Gastrocnemius medialis (tissue), 4 donors: ENCODE data around the gene SAMD10.
"Not testable (repeated sequence)": the region's sequence is repeated elsewhere in the genome, so short reads cannot be mapped to it uniquely, and the experiment has no call there.

Experiments used
- POLR2A ChIP-seq, 2 donors: fragments of 450-650 bp; IDR thresholded peaks; one replicate each; pipeline ENCODE4 v1.6.1; 2017; ENCODE audit warnings: antibody characterized with exemption in 2 of 2, mild to moderate bottlenecking in 2 of 2, moderate library complexity in 2 of 2
- TF ChIP-seq, protein P1 (sequence below), 5 experiments: fragments of 450-650 bp in 3 of 5; fragments of 200-600 bp in 2 of 5; sonication (generic) in 2 of 5; IDR thresholded peaks in 4 of 5; conservative IDR thresholded peaks in 1 of 5; 1 replicate in 4 of 5; 2 replicates in 1 of 5; pipeline ENCODE4 v1.5.1; 2016 to 2019; ENCODE audit warnings: antibody characterized with exemption in 5 of 5, mild to moderate bottlenecking in 3 of 5, moderate library complexity in 3 of 5

DNA sequence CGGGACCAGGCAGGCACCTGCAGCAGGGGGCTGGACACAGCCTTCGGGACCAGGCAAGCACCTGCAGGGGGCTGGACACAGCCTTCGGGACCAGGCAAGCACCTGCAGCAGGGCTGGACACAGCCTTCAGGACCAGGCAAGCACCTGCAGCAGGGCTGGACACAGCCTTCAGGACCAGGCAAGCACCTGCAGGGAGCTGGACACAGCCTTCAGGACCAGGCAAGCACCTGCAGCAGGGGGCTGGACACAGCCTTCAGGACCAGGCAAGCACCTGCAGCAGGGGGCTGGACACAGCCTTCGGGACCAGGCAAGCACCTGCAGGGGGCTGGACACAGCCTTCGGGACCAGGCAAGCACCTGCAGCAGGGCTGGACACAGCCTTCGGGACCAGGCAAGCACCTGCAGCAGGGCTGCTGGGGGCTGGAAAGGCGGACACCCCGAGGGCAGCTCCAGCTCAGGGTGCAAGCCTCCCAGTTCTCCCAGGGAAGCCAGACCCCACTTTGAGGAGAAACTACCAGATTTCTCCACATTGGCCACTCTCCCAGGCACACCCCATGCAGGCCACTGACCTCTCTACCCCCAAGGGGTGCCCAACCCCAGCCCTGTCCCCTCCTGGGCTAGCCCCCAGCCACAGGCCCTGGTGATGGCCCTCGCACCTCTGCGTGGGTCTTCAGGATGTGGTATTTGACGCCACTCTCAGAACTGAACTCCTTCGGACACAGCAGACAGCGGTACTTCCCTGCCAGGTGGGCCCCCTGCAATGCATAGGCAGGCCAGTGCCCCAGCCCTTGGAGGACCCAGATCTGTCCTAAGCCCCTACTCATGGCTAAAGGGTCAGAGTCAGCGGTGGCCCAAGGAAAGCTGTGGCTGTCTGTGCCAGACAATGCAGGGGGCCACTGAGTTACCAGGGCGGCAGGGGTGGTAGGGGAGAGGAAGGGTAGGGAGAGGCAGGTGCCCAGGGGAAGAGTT is 18.5 kb downstream of the SAMD10 start:
- TF ChIP-seq, protein P1, sequence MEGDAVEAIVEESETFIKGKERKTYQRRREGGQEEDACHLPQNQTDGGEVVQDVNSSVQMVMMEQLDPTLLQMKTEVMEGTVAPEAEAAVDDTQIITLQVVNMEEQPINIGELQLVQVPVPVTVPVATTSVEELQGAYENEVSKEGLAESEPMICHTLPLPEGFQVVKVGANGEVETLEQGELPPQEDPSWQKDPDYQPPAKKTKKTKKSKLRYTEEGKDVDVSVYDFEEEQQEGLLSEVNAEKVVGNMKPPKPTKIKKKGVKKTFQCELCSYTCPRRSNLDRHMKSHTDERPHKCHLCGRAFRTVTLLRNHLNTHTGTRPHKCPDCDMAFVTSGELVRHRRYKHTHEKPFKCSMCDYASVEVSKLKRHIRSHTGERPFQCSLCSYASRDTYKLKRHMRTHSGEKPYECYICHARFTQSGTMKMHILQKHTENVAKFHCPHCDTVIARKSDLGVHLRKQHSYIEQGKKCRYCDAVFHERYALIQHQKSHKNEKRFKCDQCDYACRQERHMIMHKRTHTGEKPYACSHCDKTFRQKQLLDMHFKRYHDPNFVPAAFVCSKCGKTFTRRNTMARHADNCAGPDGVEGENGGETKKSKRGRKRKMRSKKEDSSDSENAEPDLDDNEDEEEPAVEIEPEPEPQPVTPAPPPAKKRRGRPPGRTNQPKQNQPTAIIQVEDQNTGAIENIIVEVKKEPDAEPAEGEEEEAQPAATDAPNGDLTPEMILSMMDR (IDR thresholded peaks at IDR 0.05 in 4 of 5, conservative IDR thresholded peaks at IDR 0.05 in 1 of 5) = not testable (repeated sequence)
- TF ChIP-seq POLR2A (IDR thresholded peaks at IDR 0.05) = not testable (repeated sequence)
